SJCRH30 (cell line): ENCODE results near the gene STK39. TPM values are rescaled to one million over a fixed set of nuclear protein-coding genes. Genes with fewer than 3 reads are reported as not detected.

ENCODE experiments used
- DNase-seq, 2 experiments: peaks; one replicate each; pipeline ENCODE4 v3.0.0-alpha.2; 2015 to 2020
- H3K27ac ChIP-seq: fragments of 250-450 bp; sonication (Bioruptor Pico); 2 replicates; pipeline ENCODE4 v1.5.1; 2020; ENCODE audit warnings: mild to moderate bottlenecking, moderate library complexity
- H3K27me3 ChIP-seq: fragments of 250-450 bp; sonication (Bioruptor Pico); 2 replicates; pipeline ENCODE4 v1.5.1; 2020; ENCODE audit warnings: mild to moderate bottlenecking, moderate library complexity
- H3K36me3 ChIP-seq: fragments of 250-450 bp; sonication (Bioruptor Pico); 2 replicates; pipeline ENCODE4 v1.5.1; 2020; ENCODE audit warnings: mild to moderate bottlenecking, moderate library complexity
- H3K4me1 ChIP-seq: fragments of 250-450 bp; sonication (Bioruptor Pico); 2 replicates; pipeline ENCODE4 v1.5.1; 2020; ENCODE audit warnings: mild to moderate bottlenecking, moderate library complexity
- H3K4me3 ChIP-seq: fragments of 250-450 bp; sonication (Bioruptor Pico); 2 replicates; pipeline ENCODE4 v1.5.1; 2020; ENCODE audit warnings: mild to moderate bottlenecking, moderate library complexity
- H3K9me3 ChIP-seq: fragments of 250-450 bp; sonication (Bioruptor Pico); replicated peaks from 2 replicates; pipeline ENCODE4 v1.5.1; 2020; ENCODE audit warnings: mild to moderate bottlenecking, moderate library complexity
- total RNA-seq: library from RNA; depleted of rRNA; stranded (reverse); fragments of >200 nt; shearing (Covaris generic); gene quantifications from 2 replicates; pipeline ENCODE4 v1.2.3, GENCODE V29; 2014

STK39 gene
- total RNA-seq, 1 experiment from 2014 or later, result 8.5 TPM

GRCh38 chr2:168210216-168210894 lies 37.0 kb downstream of the STK39 start:
- H3K9me3 ChIP-seq, result no peaks in the 10 kb centered on the region
- no peak overlapping the region for H3K27ac ChIP-seq
- H3K27me3 ChIP-seq, result no peaks in the 10 kb centered on the region
- H3K36me3 ChIP-seq, result no peaks in the 10 kb centered on the region
- H3K4me1 ChIP-seq, result no peaks in the 10 kb centered on the region
- DNase-seq, result no peak
- H3K4me3 ChIP-seq, result no peak overlapping the region

DNA sequence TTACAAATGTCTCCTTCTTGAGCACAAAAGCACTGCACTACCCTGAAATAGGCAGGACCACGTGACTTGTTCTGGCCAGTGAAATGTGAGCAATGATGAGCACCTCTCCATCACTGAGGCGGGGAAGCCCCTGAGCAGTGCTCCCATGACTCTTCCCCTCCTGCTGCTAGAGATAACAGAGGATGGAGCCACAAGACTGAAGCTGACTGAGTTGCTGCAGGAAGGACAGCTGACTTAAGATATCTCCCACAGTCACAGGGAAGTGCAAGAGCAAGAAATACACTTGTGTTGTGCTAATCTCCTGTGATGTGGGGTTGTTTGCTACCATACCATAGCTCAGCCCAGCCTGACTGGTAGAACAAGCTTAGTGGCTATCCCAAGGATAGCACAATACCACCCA lies 38.7 kb downstream of the STK39 start:
- Histone ChIP-seq H3K9me3 (no peaks in the 10 kb centered on the region), H3K36me3 (no peaks in the 10 kb centered on the region), H3K4me3 (no peak overlapping the region), H3K27me3 (no peaks in the 10 kb centered on the region), H3K27ac (no peak overlapping the region), H3K4me1 (no peaks in the 10 kb centered on the region)
- no peak for DNase-seq

GRCh38 chr2:168207851-168208250 lies 39.5 kb downstream of the STK39 start:
- no peak overlapping the region for H3K4me3 ChIP-seq
- no peak overlapping the region for H3K27ac ChIP-seq

DNA sequence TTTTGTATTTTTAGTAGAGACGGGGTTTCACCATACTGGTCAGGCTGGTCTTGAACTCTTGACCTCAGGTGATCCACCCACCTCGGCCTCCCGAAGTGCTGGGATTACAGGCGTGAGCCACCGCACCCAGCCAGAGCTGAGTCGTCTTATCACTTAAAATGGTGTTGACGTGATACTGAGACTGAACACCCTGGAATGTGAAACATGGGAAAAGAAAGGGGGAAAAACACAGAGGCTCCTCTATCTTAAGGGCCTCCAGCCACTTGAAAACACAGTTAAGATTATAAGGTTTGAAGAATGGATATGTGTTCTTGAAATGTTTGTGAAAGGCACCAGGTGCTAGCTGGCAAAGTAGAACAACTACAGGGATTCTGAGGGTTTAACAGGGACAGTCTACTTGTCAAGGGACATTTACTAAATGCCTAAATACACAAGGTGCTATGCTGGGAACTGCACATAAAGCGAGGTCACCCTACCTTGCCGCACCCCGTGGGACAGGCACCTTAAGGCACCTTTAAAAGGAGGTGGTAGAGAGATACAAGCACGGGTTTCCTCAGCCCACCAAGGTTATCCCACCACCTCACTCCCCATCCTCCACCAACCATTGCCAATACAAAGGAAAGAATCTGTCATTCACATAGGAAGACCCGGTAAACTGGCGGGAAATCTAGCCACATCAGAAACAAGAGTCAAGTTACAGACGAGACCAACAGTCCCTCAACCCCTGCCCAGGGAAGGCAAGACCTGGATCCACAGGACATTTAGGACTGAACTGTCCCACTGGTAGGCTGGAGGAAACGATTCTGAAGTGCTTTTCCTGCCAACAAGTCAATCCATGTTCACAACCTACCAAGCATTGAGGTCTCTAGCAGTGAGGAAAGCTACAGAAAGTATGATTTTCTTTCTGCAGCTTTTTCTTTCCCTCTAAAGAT lies 43.4 kb downstream of the STK39 start:
- DNase-seq, result no peak

More at GRCh38 chr2:168207851-168208250, 39.5 kb downstream of the STK39 start:
- H3K36me3 ChIP-seq, result no peaks in the 10 kb centered on the region
- no peaks in the 10 kb centered on the region for H3K27me3 ChIP-seq
- H3K9me3 ChIP-seq, result no peaks in the 10 kb centered on the region
- no peaks in the 10 kb centered on the region for H3K4me1 ChIP-seq
- no peak for DNase-seq

GRCh38 chr2:168201584-168202116 lies 45.7 kb downstream of the STK39 start:
- H3K4me1 ChIP-seq, result no peaks in the 10 kb centered on the region
- no peaks in the 10 kb centered on the region for H3K36me3 ChIP-seq
- no peak overlapping the region for H3K4me3 ChIP-seq
- DNase-seq, result no peak
- H3K27ac ChIP-seq, result no peak overlapping the region
- H3K9me3 ChIP-seq, result no peaks in the 10 kb centered on the region
- H3K27me3 ChIP-seq, result no peaks in the 10 kb centered on the region

More for the DNA sequence above, 43.4 kb downstream of the STK39 start:
- no peak overlapping the region for H3K27ac ChIP-seq
- H3K36me3 ChIP-seq, result no peaks in the 10 kb centered on the region
- no peaks in the 10 kb centered on the region for H3K27me3 ChIP-seq
- no peak overlapping the region for H3K4me3 ChIP-seq
- no peaks in the 10 kb centered on the region for H3K4me1 ChIP-seq
- H3K9me3 ChIP-seq, result no peaks in the 10 kb centered on the region

DNA sequence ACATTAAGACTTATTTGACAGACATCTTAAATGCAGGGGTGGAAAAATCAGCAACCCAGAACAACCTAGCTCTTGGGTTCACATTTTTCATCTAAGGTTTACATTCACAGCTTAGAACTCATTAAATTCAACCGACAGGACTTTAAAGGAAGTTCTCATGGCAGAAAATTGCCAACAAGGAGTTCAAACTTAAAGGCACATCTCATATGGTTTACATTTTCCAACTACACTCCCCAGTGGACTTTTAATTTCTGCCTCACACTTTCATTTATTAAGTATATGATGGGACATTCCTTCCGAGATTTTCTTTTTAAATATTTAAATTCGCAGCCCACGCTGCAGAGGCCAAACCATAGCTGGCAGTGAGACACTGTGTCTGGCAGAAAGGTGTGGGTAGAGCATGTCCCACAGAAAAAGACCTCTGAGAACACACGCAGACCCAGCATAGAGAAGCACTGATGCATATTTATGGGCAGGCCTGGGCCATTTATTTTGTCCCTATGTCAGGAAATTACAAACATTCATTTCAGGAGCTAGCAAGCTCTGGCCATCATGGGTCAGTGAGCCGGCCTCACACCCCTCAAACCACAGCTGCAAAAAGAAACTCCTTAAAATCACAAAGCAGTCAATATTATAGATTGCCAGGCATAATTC lies 46.3 kb downstream of the STK39 start:
- no peaks in the 10 kb centered on the region for H3K9me3 ChIP-seq
- no peak overlapping the region for H3K4me3 ChIP-seq
- no peak for DNase-seq
- H3K27me3 ChIP-seq, result no peaks in the 10 kb centered on the region
- H3K27ac ChIP-seq, result no peak overlapping the region
- no peaks in the 10 kb centered on the region for H3K4me1 ChIP-seq
- H3K36me3 ChIP-seq, result no peaks in the 10 kb centered on the region

GRCh38 chr2:168198476-168199207 lies 48.8 kb downstream of the STK39 start:
- H3K9me3 ChIP-seq, result no peaks in the 10 kb centered on the region

GRCh38 chr2:168196764-168197180 lies 50.6 kb downstream of the STK39 start:
- H3K27ac ChIP-seq, result no peak overlapping the region
- DNase-seq, result no peak
- no peaks in the 10 kb centered on the region for H3K4me1 ChIP-seq
- no peaks in the 10 kb centered on the region for H3K9me3 ChIP-seq
- no peaks in the 10 kb centered on the region for H3K27me3 ChIP-seq
- H3K4me3 ChIP-seq, result no peak overlapping the region
- no peaks in the 10 kb centered on the region for H3K36me3 ChIP-seq

More at GRCh38 chr2:168198476-168199207, 48.8 kb downstream of the STK39 start:
- Histone ChIP-seq H3K4me1 (no peaks in the 10 kb centered on the region), H3K4me3 (no peak overlapping the region), H3K27ac (no peak overlapping the region), H3K36me3 (no peaks in the 10 kb centered on the region), H3K27me3 (no peaks in the 10 kb centered on the region)
- no peak for DNase-seq

DNA sequence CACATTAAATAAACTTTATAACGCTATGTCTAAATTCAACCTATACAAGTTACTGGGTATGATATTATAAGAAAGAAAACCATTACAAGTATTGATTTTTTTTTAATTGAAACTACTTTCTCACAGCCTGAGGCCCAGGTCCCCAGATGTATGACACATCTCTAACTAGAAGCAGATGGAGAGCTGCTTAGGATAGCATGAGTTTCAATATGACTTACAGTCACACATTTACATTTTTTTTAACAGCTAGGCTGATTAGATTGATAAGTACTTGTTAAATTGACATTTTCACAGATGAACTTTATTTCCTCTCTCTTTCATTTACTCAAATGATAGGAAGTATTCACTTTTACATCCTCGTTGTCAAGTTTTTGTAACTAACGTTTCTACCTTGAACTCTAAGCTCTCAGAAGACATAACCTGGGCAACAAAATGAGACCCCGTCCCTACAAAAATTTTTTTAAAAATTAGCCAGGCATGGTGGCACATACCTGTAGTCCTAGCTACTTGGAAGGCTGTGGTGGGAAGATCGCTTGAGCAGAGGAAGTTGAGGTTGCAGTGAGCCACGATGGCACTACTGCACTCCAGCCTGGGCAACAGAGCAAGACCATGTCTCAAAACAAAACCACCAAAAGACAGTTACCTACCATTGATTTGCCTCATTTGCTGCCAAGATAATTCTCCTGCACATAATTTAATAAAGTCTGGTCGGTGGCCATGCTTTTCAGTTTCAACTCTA lies 52.4 kb downstream of the STK39 start:
- H3K27ac ChIP-seq, result no peak overlapping the region
- no peak overlapping the region for H3K4me3 ChIP-seq
- H3K4me1 ChIP-seq, result no peaks in the 10 kb centered on the region
- H3K27me3 ChIP-seq, result no peaks in the 10 kb centered on the region
- no peaks in the 10 kb centered on the region for H3K36me3 ChIP-seq
- H3K9me3 ChIP-seq, result no peaks in the 10 kb centered on the region
- no peak for DNase-seq

- no peaks in the 10 kb centered on the region for H3K27me3 ChIP-seq
- DNase-seq, result no peak
- no peak overlapping the region for H3K4me3 ChIP-seq
- H3K9me3 ChIP-seq, result no peaks in the 10 kb centered on the region
- H3K27ac ChIP-seq, result no peak overlapping the region
- H3K4me1 ChIP-seq, result no peaks in the 10 kb centered on the region
- no peaks in the 10 kb centered on the region for H3K36me3 ChIP-seq
These were observed 54.4 kb downstream of the STK39 start for GRCh38 chr2:168192839-168193616.

- H3K9me3 ChIP-seq, result no peaks in the 10 kb centered on the region
- DNase-seq, result no peak
- H3K36me3 ChIP-seq, result no peaks in the 10 kb centered on the region
- no peak overlapping the region for H3K27ac ChIP-seq
- no peak overlapping the region for H3K4me3 ChIP-seq
- no peaks in the 10 kb centered on the region for H3K4me1 ChIP-seq
- no peaks in the 10 kb centered on the region for H3K27me3 ChIP-seq
These were observed 55.2 kb downstream of the STK39 start for GRCh38 chr2:168191955-168192785.

- H3K4me1 ChIP-seq, result no peaks in the 10 kb centered on the region
- no peak overlapping the region for H3K4me3 ChIP-seq
These were observed 56.6 kb downstream of the STK39 start for GRCh38 chr2:168190590-168191336.

More at GRCh38 chr2:168190590-168191336, 56.6 kb downstream of the STK39 start:
- no peak overlapping the region for H3K27ac ChIP-seq
- H3K27me3 ChIP-seq, result no peaks in the 10 kb centered on the region
- no peak for DNase-seq
- H3K9me3 ChIP-seq, result no peaks in the 10 kb centered on the region
- H3K36me3 ChIP-seq, result no peaks in the 10 kb centered on the region
